BLaER1 treated with 17β-estradiol and CSF1 and Interleukin-3, amounts not matched to agents 10 nM and 100 nM (cell line): ENCODE results near the gene FRY.

ENCODE experiments used
- H3K27ac ChIP-seq, 11 experiments: shearing (Covaris generic); formaldehyde crosslinking; 2 replicates each; pipeline ENCODE4 v1.8.1; 2022
- H3K27me3 ChIP-seq, 11 experiments: shearing (Covaris generic); formaldehyde crosslinking; 2 replicates each; pipeline ENCODE4 v1.8.1; 2022
- H3K36me3 ChIP-seq, 11 experiments: shearing (Covaris generic); formaldehyde crosslinking; 2 replicates each; pipeline ENCODE4 v1.8.1; 2022
- H3K4me1 ChIP-seq, 10 experiments: shearing (Covaris generic); formaldehyde crosslinking; 2 replicates each; pipeline ENCODE4 v1.8.1; 2022
- H3K4me2 ChIP-seq, 11 experiments: shearing (Covaris generic); formaldehyde crosslinking; 2 replicates each; pipeline ENCODE4 v1.8.1; 2022
- H3K4me3 ChIP-seq, 10 experiments: shearing (Covaris generic); formaldehyde crosslinking; 2 replicates each; pipeline ENCODE4 v1.8.1; 2022
- H3K9ac ChIP-seq, 11 experiments: shearing (Covaris generic); formaldehyde crosslinking; 2 replicates each; pipeline ENCODE4 v1.8.1; 2022
- H3K9me3 ChIP-seq, 11 experiments: shearing (Covaris generic); formaldehyde crosslinking; replicated peaks in 1 of 11; 2 replicates each; pipeline ENCODE4 v1.8.1; 2022
- H4K20me1 ChIP-seq, 11 experiments: shearing (Covaris generic); formaldehyde crosslinking; 2 replicates each; pipeline ENCODE4 v1.8.1; 2022
- Cebpa-rat ChIP-seq, 11 experiments: shearing (Covaris generic); IDR thresholded peaks; 2 replicates each; pipeline ENCODE4 v1.8.1; 2022

The FRY gene

GRCh38 chr13:32314271-32315237, 283.0 kb downstream of the FRY start:
- Histone ChIP-seq H3K27ac (peak overlapping the region; percentile 93 to 98 (median 97)), H3K9me3 (peaks cover 0 to 7% (median 4%) of the 10 kb centered on the region in 11 experiments; a peak in 8 of 22 replicates)

GRCh38 chr13:32315238-32316027, 283.9 kb downstream of the FRY start, which contains the start of the genes BRCA2 and ZAR1L:
TSS of gene BRCA2 (plus strand) at chr13:32315508. CDS start at chr13:32316461, 953 bp downstream.
TSS of gene ZAR1L (minus strand) at chr13:32315363. CDS start at chr13:32311925, 3,438 bp downstream.
- Histone ChIP-seq H3K27me3 (no peaks in the 10 kb centered on the region), H3K9ac (peak within 1 kb of the TSS; percentile 88 to 96 (median 92)), H3K4me1 (peaks cover 18 to 35% (median 28%) of the 10 kb centered on the region in 10 experiments), H3K27ac (peak within 1 kb of the TSS; percentile 93 to 98 (median 97)), H3K36me3 (peaks cover 0 to 26% (median 20%) of the 10 kb centered on the region in 11 experiments; a peak in 17 of 22 replicates), H4K20me1 (no peaks in the 10 kb centered on the region), H3K4me2 (peak within 1 kb of the TSS; percentile 87 to 95 (median 91)), H3K4me3 (peak within 1 kb of the TSS; percentile 70 to 88 (median 80)), H3K9me3 (peaks cover 0 to 7% (median 4%) of the 10 kb centered on the region in 11 experiments; a peak in 8 of 22 replicates)
- no peak; a peak in 1 of 22 replicates for TF ChIP-seq Cebpa-rat (IDR thresholded peaks at IDR 0.05)

More at GRCh38 chr13:32314271-32315237, 283.0 kb downstream of the FRY start:
- Histone ChIP-seq H3K27me3 (no peaks in the 10 kb centered on the region), H3K4me1 (peaks cover 23 to 44% (median 36%) of the 10 kb centered on the region in 10 experiments), H3K4me2 (peak overlapping the region; percentile 87 to 95 (median 91)), H3K36me3 (peaks cover 0 to 18% (median 12%) of the 10 kb centered on the region in 11 experiments; a peak in 15 of 22 replicates), H3K9ac (peak overlapping the region; percentile 88 to 96 (median 92)), H3K4me3 (peak overlapping the region; percentile 70 to 88 (median 80)), H4K20me1 (no peaks in the 10 kb centered on the region)
- peak in 2 of 11 experiments; percentile 14 to 22; a peak in 2 of 22 replicates for TF ChIP-seq Cebpa-rat (IDR thresholded peaks at IDR 0.05)

GRCh38 chr13:32316028-32316339, 284.4 kb downstream of the FRY start:
- Histone ChIP-seq H3K9ac (peak overlapping the region; percentile 88 to 96 (median 92)), H4K20me1 (no peaks in the 10 kb centered on the region), H3K9me3 (peaks cover 0 to 7% (median 4%) of the 10 kb centered on the region in 11 experiments; a peak in 8 of 22 replicates), H3K27ac (peak overlapping the region; percentile 93 to 98 (median 97)), H3K4me2 (peak overlapping the region; percentile 87 to 95 (median 91)), H3K36me3 (peaks cover 0 to 32% (median 26%) of the 10 kb centered on the region in 11 experiments; a peak in 17 of 22 replicates), H3K4me3 (peak overlapping the region; percentile 70 to 88 (median 80)), H3K4me1 (peaks cover 18 to 35% (median 27%) of the 10 kb centered on the region in 10 experiments), H3K27me3 (no peaks in the 10 kb centered on the region)
- TF ChIP-seq Cebpa-rat (IDR thresholded peaks at IDR 0.05) = no peak

GRCh38 chr13:32316501-32316900, 284.9 kb downstream of the FRY start:
- H3K27ac ChIP-seq = peak overlapping the region; percentile 93 to 98 (median 97)
- peak overlapping the region; percentile 70 to 88 (median 80) for H3K4me3 ChIP-seq
- H3K27me3 ChIP-seq = no peaks in the 10 kb centered on the region
- peak overlapping the region; percentile 88 to 96 (median 92) for H3K9ac ChIP-seq
- H3K4me2 ChIP-seq = peak overlapping the region; percentile 87 to 95 (median 91)
- H3K36me3 ChIP-seq = peaks cover 0 to 37% (median 31%) of the 10 kb centered on the region in 11 experiments; a peak in 17 of 22 replicates
- H3K9me3 ChIP-seq = peaks cover 0 to 7% (median 4%) of the 10 kb centered on the region in 11 experiments; a peak in 8 of 22 replicates
- H3K4me1 ChIP-seq = peaks cover 18 to 35% (median 27%) of the 10 kb centered on the region in 10 experiments
- no peak for TF ChIP-seq Cebpa-rat (IDR thresholded peaks at IDR 0.05)
- no peaks in the 10 kb centered on the region for H4K20me1 ChIP-seq

- H3K9ac ChIP-seq = no peak overlapping the region
- H3K4me1 ChIP-seq = peaks cover 18 to 35% (median 27%) of the 10 kb centered on the region in 10 experiments
- no peaks in the 10 kb centered on the region for H4K20me1 ChIP-seq
- H3K4me3 ChIP-seq = no peak overlapping the region
- H3K27me3 ChIP-seq = no peaks in the 10 kb centered on the region
- no peak for TF ChIP-seq Cebpa-rat (IDR thresholded peaks at IDR 0.05)
- peaks cover 0 to 16% (median 9%) of the 10 kb centered on the region in 11 experiments; a peak in 11 of 22 replicates for H3K9me3 ChIP-seq
- peak overlapping the region in 5 of 11 experiments; percentile 54 to 98 (median 95); a peak in 9 of 22 replicates for H3K27ac ChIP-seq
- peaks cover 0 to 51% (median 45%) of the 10 kb centered on the region in 11 experiments; a peak in 19 of 22 replicates for H3K36me3 ChIP-seq
- peak overlapping the region in 5 of 11 experiments; percentile 89 to 92 (median 91); a peak in 9 of 22 replicates for H3K4me2 ChIP-seq
Observed at GRCh38 chr13:32317716-32318465, 286.3 kb downstream of the FRY start.

GRCh38 chr13:32320528-32320927, 289.0 kb downstream of the FRY start:
- H3K9ac ChIP-seq = no peak overlapping the region
- no peak overlapping the region for H3K4me2 ChIP-seq
- no peak overlapping the region for H3K4me3 ChIP-seq
- no peaks in the 10 kb centered on the region for H3K27me3 ChIP-seq
- H3K36me3 ChIP-seq = peaks cover 0 to 73% (median 58%) of the 10 kb centered on the region in 11 experiments; a peak in 20 of 22 replicates
- peaks cover 0 to 10% (median 6%) of the 10 kb centered on the region in 11 experiments; a peak in 8 of 22 replicates for H3K9me3 ChIP-seq
- H3K27ac ChIP-seq = no peak overlapping the region
- peaks cover 12 to 27% (median 20%) of the 10 kb centered on the region in 10 experiments; a peak in 19 of 20 replicates for H3K4me1 ChIP-seq
- no peaks in the 10 kb centered on the region for H4K20me1 ChIP-seq
- no peak for TF ChIP-seq Cebpa-rat (IDR thresholded peaks at IDR 0.05)

GRCh38 chr13:32323912-32324311, 292.3 kb downstream of the FRY start:
- no peak overlapping the region for H3K4me2 ChIP-seq
- no peaks in the 10 kb centered on the region for H4K20me1 ChIP-seq
- H3K9ac ChIP-seq = no peak overlapping the region
- no peak overlapping the region for H3K4me3 ChIP-seq
- no peak overlapping the region for H3K27ac ChIP-seq
- no peaks in the 10 kb centered on the region for H3K4me1 ChIP-seq
- no peaks in the 10 kb centered on the region for H3K27me3 ChIP-seq
- peaks cover 0 to 10% (median 6%) of the 10 kb centered on the region in 11 experiments; a peak in 8 of 22 replicates for H3K9me3 ChIP-seq
- peaks cover 0 to 92% (median 73%) of the 10 kb centered on the region in 11 experiments; a peak in 20 of 22 replicates for H3K36me3 ChIP-seq
- TF ChIP-seq Cebpa-rat (IDR thresholded peaks at IDR 0.05) = no peak
